PFSK-1 (cell line): ENCODE results near the gene PVALB.

ENCODE experiments used
- FOXP2 ChIP-seq: optimal IDR thresholded peaks from 2 replicates; pipeline ENCODE3; 2011; ENCODE audit warnings: borderline replicate concordance, control low read depth, inconsistent platforms; ENCODE audit not compliant: insufficient read depth; ENCODE audit errors: extremely low read length, extremely low read depth
- POLR2AphosphoS5 ChIP-seq: IDR thresholded peaks from 2 replicates; pipeline ENCODE4 v1.6.1; 2012; ENCODE audit warnings: low read depth, mild to moderate bottlenecking, control low read depth, low read length, moderate library complexity
- SIN3A ChIP-seq: IDR thresholded peaks from 2 replicates; pipeline ENCODE4 v1.6.1; 2012; ENCODE audit warnings: mild to moderate bottlenecking, low read length, moderate library complexity, borderline replicate concordance; ENCODE audit not compliant: insufficient read depth
- TAF1 ChIP-seq: IDR thresholded peaks from 2 replicates; pipeline ENCODE4 v1.6.1; 2012; ENCODE audit warnings: low read length, control low read depth, borderline replicate concordance; ENCODE audit not compliant: insufficient read depth
- TF ChIP-seq, protein P1 (sequence below), 2 experiments: IDR thresholded peaks; 2 replicates each; pipeline versions ENCODE4 v1.6.1 to v1.8.0; 2011 to 2012; ENCODE audit warnings: low read depth in 2 of 2, low read length in 2 of 2, control low read depth in 1 of 2, inconsistent platforms in 1 of 2, mild to moderate bottlenecking in 1 of 2, moderate library complexity in 1 of 2; ENCODE audit not compliant: insufficient read depth in 1 of 2

Gene PVALB

DNA sequence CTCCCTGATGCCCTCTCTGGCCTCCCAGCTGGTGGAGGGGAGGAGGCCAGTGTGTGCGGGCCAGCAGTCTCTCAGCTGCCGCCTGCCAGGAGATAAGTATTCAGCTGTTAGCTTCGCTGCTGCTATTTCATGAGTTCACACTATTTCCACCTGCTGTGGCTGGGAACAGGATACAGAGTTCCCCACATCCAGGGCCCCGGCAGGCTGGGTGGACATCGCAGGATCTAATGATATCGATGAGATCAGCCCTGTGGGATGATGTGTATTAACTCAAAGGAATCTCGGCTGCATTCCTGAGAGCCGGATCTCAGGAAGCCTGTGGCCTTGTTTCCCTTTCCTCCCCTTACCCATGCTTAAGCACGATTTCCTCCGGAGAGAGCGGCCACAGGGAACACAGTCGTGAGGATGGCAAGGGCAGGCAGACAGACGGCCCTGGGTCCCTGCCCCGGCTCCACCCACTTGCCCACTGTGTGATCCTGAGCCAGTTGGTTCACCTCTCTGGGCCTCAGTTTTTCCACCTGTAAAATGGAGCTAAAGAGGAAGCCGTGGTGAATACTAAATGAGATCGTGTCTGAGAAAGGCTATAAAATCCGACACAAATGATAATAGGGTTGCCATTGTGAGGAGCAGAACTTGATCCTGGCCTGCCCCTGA is 6.5 kb upstream of the PVALB start:
- TF ChIP-seq TAF1 (no peak), SIN3A (no peak), POLR2AphosphoS5 (no peak), FOXP2 (no peak)
- TF ChIP-seq, protein P1, sequence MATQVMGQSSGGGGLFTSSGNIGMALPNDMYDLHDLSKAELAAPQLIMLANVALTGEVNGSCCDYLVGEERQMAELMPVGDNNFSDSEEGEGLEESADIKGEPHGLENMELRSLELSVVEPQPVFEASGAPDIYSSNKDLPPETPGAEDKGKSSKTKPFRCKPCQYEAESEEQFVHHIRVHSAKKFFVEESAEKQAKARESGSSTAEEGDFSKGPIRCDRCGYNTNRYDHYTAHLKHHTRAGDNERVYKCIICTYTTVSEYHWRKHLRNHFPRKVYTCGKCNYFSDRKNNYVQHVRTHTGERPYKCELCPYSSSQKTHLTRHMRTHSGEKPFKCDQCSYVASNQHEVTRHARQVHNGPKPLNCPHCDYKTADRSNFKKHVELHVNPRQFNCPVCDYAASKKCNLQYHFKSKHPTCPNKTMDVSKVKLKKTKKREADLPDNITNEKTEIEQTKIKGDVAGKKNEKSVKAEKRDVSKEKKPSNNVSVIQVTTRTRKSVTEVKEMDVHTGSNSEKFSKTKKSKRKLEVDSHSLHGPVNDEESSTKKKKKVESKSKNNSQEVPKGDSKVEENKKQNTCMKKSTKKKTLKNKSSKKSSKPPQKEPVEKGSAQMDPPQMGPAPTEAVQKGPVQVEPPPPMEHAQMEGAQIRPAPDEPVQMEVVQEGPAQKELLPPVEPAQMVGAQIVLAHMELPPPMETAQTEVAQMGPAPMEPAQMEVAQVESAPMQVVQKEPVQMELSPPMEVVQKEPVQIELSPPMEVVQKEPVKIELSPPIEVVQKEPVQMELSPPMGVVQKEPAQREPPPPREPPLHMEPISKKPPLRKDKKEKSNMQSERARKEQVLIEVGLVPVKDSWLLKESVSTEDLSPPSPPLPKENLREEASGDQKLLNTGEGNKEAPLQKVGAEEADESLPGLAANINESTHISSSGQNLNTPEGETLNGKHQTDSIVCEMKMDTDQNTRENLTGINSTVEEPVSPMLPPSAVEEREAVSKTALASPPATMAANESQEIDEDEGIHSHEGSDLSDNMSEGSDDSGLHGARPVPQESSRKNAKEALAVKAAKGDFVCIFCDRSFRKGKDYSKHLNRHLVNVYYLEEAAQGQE (IDR thresholded peaks at IDR 0.05; ENCODE audit: insufficient read depth in 1 of 2, low read depth in 2 of 2, low read length in 2 of 2) = no peak

DNA sequence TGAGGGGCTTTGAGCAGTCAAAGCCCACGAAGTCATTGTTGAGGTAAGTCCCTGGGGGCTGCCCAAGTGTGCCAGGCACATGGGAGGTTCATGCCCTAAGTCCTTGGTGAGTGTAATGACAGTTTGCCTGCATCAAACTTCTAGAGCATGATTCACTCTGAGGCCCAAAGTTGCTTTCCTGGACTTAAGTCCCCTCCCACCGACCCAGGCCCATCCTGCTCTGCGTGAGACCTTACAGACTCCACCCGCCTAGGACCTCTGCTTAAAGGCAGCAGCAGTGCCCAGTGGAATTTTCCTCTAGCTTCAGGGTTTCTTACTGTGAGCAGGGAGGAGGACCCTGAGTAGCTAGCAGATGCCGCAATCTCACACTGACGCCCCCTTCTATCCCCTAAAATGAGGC is 5.7 kb upstream of the PVALB start:
- TF ChIP-seq FOXP2 = no peak
- TF ChIP-seq TAF1 = no peak
- TF ChIP-seq, protein P1 (IDR thresholded peaks at IDR 0.05; ENCODE audit: insufficient read depth in 1 of 2, low read depth in 2 of 2, low read length in 2 of 2) = no peak
- TF ChIP-seq SIN3A = no peak
- TF ChIP-seq POLR2AphosphoS5 = no peak

DNA sequence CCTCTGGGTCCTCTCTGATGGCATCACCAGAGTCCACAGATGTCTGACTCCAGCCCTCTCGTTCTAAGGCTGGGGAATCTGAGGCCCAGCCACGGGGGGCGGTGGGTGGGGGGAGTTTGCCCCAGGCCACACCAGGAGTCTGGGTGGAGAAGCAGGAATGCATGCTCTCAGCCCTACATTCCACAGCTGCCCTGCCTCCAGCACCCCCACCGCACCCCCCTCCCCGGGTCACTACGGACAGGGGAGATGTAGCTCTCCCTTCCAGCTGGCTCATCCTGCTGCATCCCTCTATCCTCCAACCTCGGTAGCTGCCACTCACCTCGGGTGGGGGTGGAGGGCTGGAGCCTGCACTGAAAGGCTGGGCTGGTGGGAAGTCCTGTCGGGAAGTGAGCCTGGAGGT is 2.3 kb upstream of the PVALB start:
- TF ChIP-seq, protein P1 (IDR thresholded peaks at IDR 0.05; ENCODE audit: insufficient read depth in 1 of 2, low read depth in 2 of 2, low read length in 2 of 2) = no peak
- TF ChIP-seq POLR2AphosphoS5 (no peak), FOXP2 (no peak), SIN3A (no peak), TAF1 (no peak)

DNA sequence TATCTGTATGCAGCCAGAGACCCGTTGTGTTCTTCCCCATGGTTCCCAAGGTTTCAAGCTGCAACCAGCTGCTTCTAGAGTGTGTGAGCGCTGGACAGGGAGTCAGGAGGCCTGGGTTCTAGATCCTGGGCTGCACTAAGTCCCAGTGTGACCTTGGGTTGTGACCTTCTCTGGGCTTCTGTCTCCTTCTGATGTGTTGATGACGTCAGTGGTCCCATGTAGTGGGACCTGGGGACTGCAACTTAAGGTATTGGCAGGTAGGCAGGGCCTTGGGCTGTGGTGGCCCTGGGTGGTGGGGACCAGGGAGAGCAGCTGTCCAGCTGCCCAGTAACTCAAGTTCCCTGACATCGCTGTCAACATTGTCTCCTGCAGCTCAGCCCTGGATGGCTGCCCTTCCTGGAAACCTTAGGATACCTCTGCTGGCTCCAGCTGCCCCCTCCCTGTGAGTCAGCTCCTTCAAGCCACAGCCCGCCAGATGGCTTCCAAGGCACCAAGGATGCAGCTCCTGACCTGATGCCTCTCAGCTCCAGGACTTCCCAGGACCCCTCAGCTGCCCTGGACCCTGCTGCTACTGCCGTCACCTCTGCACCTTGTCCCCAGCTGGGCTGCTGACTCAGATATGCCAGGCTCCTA is 1.3 kb upstream of the PVALB start:
- TF ChIP-seq SIN3A (no peak), TAF1 (no peak), POLR2AphosphoS5 (no peak), FOXP2 (no peak)
- TF ChIP-seq, protein P1 (IDR thresholded peaks at IDR 0.05; ENCODE audit: insufficient read depth in 1 of 2, low read depth in 2 of 2, low read length in 2 of 2) = no peak

DNA sequence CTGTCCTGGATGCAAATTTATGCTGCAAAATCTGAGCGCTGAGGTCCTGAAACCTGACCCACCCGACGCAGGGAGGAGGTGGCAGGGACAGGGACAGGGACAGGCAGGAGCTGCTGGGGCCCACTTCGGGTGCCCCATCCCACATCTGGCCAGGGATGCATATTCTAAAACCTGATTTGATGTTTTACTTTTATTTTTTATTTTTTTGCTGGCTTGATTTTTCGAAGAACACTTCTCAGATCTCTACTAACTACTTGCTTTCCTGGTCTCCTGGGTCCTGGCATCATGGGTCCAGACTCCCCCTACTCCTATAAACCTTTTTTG is 652 bp upstream of the PVALB start:
- TF ChIP-seq FOXP2 = no peak
- TF ChIP-seq, protein P1 (IDR thresholded peaks at IDR 0.05; ENCODE audit: insufficient read depth in 1 of 2, low read depth in 2 of 2, low read length in 2 of 2) = no peak
- no peak for TF ChIP-seq TAF1
- TF ChIP-seq SIN3A = no peak
- no peak for TF ChIP-seq POLR2AphosphoS5
